Omental fat pad (tissue), 4 donors: ENCODE measurements around the gene TMEM164. TPM values are rescaled to one million over a fixed set of nuclear protein-coding genes. Genes with fewer than 3 reads are reported as not detected.

ENCODE experiments used
- ATAC-seq: fragments of 150-250 bp; one replicate; pipeline ENCODE4 v1.9.1; 2016; ENCODE audit warnings: mild to moderate bottlenecking, moderate library complexity; ENCODE audit not compliant: low FRiP score
- DNase-seq: peaks from one replicate; pipeline ENCODE4 v3.0.0-alpha.2; 2019; ENCODE audit warnings: low spot score
- total RNA-seq, 4 donors: library from RNA; depleted of rRNA; stranded (reverse); fragments of >200 nt; gene quantifications; one replicate each; pipeline ENCODE4 v1.1.0, GENCODE V29; 2016
- TF ChIP-seq, protein P1 (sequence below), 3 donors: fragments of 450-650 bp; IDR thresholded peaks; one replicate each; pipeline ENCODE4 v1.5.1; 2016 to 2017; ENCODE audit warnings: antibody characterized with exemption in 3 of 3, mild to moderate bottlenecking in 3 of 3, moderate library complexity in 2 of 3

The TMEM164 gene
- total RNA-seq, 4 donors from 2014 or later = 24.6 to 56.9 (median 42.1) TPM

GRCh38 chrX:110015032-110015431 lies 12.1 kb downstream of the TMEM164 start:
- ATAC-seq (no peak), DNase-seq (no peak)
- TF ChIP-seq, protein P1, sequence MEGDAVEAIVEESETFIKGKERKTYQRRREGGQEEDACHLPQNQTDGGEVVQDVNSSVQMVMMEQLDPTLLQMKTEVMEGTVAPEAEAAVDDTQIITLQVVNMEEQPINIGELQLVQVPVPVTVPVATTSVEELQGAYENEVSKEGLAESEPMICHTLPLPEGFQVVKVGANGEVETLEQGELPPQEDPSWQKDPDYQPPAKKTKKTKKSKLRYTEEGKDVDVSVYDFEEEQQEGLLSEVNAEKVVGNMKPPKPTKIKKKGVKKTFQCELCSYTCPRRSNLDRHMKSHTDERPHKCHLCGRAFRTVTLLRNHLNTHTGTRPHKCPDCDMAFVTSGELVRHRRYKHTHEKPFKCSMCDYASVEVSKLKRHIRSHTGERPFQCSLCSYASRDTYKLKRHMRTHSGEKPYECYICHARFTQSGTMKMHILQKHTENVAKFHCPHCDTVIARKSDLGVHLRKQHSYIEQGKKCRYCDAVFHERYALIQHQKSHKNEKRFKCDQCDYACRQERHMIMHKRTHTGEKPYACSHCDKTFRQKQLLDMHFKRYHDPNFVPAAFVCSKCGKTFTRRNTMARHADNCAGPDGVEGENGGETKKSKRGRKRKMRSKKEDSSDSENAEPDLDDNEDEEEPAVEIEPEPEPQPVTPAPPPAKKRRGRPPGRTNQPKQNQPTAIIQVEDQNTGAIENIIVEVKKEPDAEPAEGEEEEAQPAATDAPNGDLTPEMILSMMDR (IDR thresholded peaks at IDR 0.05) = no peak

DNA sequence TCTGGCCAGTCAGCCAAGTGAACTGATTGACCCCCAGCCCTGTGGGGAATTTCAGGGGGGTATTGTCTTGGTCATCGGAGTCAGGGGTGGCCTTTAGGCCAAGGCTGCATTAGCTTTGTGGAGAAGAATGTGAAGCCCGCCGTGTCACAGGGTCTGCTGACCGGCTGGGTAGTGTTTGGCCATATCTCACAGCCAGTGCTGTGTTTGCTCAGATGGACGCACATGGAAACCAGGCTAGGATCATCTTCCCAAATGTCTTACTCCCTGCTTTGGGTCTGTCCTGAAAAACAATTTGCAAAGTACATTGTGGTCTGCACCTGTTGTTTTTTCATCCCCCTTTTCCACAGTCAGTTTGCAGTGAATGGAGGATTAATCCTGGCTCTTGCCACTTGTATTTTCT lies 13.0 kb downstream of the TMEM164 start:
- DNase-seq (no peak), ATAC-seq (no peak)
- TF ChIP-seq, protein P1 (IDR thresholded peaks at IDR 0.05) = no peak

DNA sequence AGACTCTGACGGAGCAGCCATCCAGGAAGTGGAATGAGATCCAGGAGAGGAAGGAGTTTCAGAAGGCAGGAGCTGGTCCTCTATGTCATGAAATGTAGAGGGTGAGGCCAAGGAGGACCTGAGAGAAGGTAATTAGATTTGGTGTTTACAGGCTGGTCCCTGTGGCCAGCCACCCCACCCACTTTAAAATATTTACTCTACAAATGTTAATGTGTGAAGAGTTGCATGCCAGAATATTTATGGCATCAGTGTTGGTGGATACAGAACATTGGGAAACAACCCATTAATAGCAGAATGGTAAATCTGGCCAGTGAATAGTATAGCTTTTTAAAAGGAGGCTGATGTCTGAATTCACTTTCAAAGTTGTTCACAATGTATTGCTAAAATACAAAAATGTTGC lies 17.6 kb downstream of the TMEM164 start:
- DNase-seq (no peak), ATAC-seq (no peak)
- TF ChIP-seq, protein P1 (IDR thresholded peaks at IDR 0.05) = no peak

DNA sequence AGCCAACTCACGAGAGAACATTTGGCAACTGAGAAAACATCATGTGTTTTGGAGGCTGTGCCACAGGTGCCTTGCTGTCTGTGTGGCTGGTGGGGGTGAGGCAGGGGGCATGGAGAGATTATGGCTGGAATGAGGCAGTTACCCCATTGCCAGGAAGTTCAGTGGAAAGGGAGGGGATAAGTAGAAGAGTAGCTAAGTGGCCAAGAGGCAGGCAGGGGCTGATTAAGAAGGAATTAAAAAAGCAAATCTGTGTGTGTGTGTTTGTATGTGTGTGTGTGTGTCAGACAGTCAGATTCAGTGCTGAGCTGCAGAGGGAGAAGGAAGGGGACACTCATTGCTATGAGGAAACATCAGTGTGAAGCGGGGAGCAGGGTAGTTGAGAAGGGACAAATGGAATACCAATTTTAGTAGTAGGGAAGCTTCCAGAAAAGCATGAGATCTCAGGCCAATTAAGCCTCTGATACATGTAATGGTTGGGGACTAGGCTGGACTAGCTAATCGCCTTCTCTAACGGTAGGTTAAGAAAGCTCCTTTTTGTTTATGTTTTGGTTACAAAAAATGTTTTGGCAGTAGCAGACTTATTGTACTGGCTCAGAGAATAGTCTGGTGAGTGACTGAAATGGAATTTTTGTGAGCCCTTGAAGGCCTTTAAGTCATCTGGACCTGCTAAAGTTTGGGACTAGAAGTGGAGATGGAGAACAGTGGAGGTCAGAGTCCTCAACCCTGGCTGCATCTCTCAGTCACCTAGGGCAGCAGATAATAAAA lies 18.5 kb downstream of the TMEM164 start:
- TF ChIP-seq, protein P1 (IDR thresholded peaks at IDR 0.05) = no peak
- no peak for DNase-seq
- no peak for ATAC-seq

DNA sequence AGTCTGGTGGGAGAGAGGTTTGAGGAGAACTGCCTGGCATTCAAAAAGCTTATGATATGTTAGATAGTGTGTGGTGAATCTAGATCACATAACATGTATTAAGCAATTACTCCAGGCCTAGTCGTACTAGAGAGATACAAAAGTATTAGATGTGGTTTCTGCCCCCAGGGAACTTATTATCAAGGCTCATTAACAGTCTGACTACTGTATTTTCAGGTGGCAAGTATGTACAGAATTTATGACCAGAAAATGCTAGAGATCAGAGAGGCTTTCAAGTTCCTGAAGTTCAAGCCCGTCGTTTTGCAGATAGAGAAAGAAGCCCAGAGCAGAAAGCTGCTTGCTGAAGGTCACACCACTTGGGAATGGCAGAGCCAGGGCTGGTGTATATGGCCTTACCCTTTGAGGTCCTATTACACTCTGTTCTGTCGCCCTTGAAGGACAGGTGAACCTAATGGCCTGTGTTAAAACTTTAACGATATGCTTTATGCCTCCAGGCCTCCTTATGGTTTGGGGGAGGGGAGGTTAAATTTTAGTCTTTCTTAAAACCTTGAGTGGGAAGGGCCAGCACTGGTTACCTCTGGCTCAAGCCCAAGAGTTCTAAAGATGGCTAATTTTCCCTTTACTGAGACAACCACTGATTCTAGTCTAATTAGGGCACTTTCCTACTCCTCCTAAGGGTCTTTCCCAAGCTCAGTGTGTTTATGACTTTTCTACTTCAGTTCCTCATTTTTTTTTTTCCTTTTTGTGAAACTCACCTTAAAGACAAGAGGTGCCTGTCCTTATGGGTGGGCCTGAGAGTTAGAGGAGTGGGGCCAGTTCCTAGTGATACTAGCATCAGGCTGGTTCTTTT lies 19.9 kb downstream of the TMEM164 start:
- DNase-seq (no peak), ATAC-seq (no peak)
- TF ChIP-seq, protein P1 (IDR thresholded peaks at IDR 0.05) = no peak

DNA sequence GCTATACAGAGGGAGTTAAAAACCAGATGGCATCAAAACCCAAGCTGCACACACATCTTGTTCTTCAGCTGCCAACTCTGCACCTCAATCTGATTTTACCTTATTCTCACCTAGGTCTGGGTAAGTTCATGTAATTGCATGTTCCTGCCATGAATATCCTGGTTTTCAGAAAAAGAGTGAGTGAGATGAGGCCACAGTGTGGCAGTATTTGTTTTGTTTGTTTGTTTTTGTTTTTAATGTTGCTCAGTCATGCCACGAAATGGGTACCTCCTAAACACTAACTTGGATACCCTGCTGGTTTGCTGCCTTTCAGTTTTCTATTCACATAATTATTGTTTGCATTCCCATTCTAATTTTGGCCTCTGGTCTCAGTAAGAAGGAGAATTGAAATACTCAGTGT lies 22.5 kb downstream of the TMEM164 start:
- TF ChIP-seq, protein P1 (IDR thresholded peaks at IDR 0.05) = no peak
- DNase-seq (no peak), ATAC-seq (no peak)
